Pancreas (tissue), 10 donors: ENCODE results near the gene TBC1D32. TPM values are rescaled to one million over a fixed set of nuclear protein-coding genes. Genes with fewer than 3 reads are reported as not detected.

Experiments
- ATAC-seq, 4 donors: fragments of 200-7000 bp; cut with Tn5 transposase; one replicate each; pipeline versions ENCODE4 v1.8.0 to v1.9.1; 2020; ENCODE audit warnings: mild to moderate bottlenecking in 4 of 4, moderate library complexity in 4 of 4
- DNase-seq, 6 donors: peaks; one replicate each; pipeline ENCODE4 v3.0.0-alpha.2; 2020
- FAIRE-seq: peaks from 2 replicates; lab custom pipeline; 2012; peaks lifted over from hg19 to GRCh38; lab: Jason Lieb, UNC
- H3K27ac ChIP-seq, 4 donors: fragments of 200-600 bp; sonication (generic); 1 replicate in 3 of 4; 2 replicates in 1 of 4; pipeline versions ENCODE4 v1.5.0 to v1.8.0; 2020
- H3K27me3 ChIP-seq, 4 donors: fragments of 200-600 bp; one replicate each; pipeline ENCODE4 v1.8.0; 2021
- H3K36me3 ChIP-seq, 3 donors: fragments of 200-600 bp; sonication (generic) in 1 of 3; one replicate each; pipeline versions ENCODE4 v1.5.0 to v1.8.0; 2020 to 2021
- H3K4me1 ChIP-seq, 3 donors: fragments of 200-600 bp; one replicate each; pipeline ENCODE4 v1.8.0; 2021
- H3K4me3 ChIP-seq, 4 donors: fragments of 200-600 bp; sonication (generic) in 2 of 4; one replicate each; pipeline versions ENCODE4 v1.5.0 to v1.8.0; 2020 to 2021
- H3K9me3 ChIP-seq, 4 donors: fragments of 200-600 bp; one replicate each; pipeline ENCODE4 v1.8.0; 2021
- WGBS, 2 donors: extraction: QIAGEN DNeasy Blood & Tissue Kit; methylation state at CpG; one replicate each; pipeline ENCODE4 v1.1.7; 2013; 5-methylcytosine and 5-hydroxymethylcytosine counted together
- intact Hi-C, 3 donors: fragments of 100-400 bp; cut with DNase I; formaldehyde crosslinking; loops; one replicate each; pipeline versions ENCODE4 v1.11.1 to v1.14.2; 2022
- polyA plus RNA-seq, 2 donors: library from polyadenylated mRNA; stranded (reverse); fragments of 200-250 nt; gene quantifications; one replicate each; pipeline ENCODE4 v1.2.3, GENCODE V29; 2013
- total RNA-seq, 6 donors: library from RNA; stranded (reverse); fragmentation: NEBNext Ultra II Directional in 4 of 6; extraction: Animal tissue kit (Norgen Biotek cat#: 25700) in 4 of 6; gene quantifications; one replicate each; pipeline versions ENCODE4 v1.2.1 to v1.2.4, GENCODE V29; 2021 to 2023
- TF ChIP-seq, protein P1 (sequence below), 4 donors: fragments of 200-600 bp; sonication (generic) in 3 of 4; IDR thresholded peaks; one replicate each; pipeline versions ENCODE4 v1.5.0 to v1.8.0; 2021; ENCODE audit warnings: antibody characterized with exemption in 4 of 4
- donor health status: healthy with polysubstance abuse.
- donor health status: DM: no; HTN: no; CAD: no; lungs with moderate emphysema.
- donor health status: DM: no; HTN: no; CAD: no.
- donor health status: control.
- donor health status: control.
- donor health status: Bipolar disorder and iron deficiency.
- donor health status: DM: yes; HTN: yes; CAD: no.
- donor health status: DM: no; HTN: no; CAD: no.
- donor health status: DM: no; HTN: no; CAD: no.
- donor health status: DM: yes; HTN: yes; CAD: no.

The TBC1D32 gene
- total and polyA plus RNA-seq, 8 donors, result 1.1 to 6.3 (median 3.4) TPM

DNA sequence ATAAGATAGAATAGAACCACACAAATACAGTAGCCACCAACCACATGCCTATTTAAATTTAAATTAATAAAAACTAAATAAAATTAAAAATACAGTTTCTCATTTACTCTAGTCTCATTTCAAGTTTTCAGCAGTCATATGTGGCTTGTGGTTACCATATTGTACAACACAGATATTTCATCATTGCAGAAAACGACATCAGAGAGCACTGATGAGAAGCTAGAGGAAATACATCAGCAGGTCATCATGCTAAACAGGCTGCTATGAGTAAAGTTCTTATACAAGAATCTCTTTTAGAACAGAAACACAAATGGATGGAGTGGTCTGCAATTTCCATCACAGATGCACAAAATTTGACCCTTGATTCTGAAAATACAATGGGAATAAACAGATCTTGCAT, 36.6 kb downstream of the TBC1D32 start:
- intact Hi-C loops, result no loop called here
- ATAC-seq, result no peak
- H3K4me1 ChIP-seq, result peaks cover 0 to 6% (median 0%) of the 10 kb centered on the region in 3 donors
- 85 to 92% methylated on average over 1 of the region's 1 CpG for WGBS, 2 donors
- H3K27ac ChIP-seq, result no peak overlapping the region
- no peaks in the 10 kb centered on the region for H3K27me3 ChIP-seq
- H3K36me3 ChIP-seq, result no peaks in the 10 kb centered on the region
- DNase-seq, result no peak
- no peak for FAIRE-seq
- H3K4me3 ChIP-seq, result no peak overlapping the region
- TF ChIP-seq, protein P1, sequence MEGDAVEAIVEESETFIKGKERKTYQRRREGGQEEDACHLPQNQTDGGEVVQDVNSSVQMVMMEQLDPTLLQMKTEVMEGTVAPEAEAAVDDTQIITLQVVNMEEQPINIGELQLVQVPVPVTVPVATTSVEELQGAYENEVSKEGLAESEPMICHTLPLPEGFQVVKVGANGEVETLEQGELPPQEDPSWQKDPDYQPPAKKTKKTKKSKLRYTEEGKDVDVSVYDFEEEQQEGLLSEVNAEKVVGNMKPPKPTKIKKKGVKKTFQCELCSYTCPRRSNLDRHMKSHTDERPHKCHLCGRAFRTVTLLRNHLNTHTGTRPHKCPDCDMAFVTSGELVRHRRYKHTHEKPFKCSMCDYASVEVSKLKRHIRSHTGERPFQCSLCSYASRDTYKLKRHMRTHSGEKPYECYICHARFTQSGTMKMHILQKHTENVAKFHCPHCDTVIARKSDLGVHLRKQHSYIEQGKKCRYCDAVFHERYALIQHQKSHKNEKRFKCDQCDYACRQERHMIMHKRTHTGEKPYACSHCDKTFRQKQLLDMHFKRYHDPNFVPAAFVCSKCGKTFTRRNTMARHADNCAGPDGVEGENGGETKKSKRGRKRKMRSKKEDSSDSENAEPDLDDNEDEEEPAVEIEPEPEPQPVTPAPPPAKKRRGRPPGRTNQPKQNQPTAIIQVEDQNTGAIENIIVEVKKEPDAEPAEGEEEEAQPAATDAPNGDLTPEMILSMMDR (IDR thresholded peaks at IDR 0.05), result no peak
- no peaks in the 10 kb centered on the region for H3K9me3 ChIP-seq

DNA sequence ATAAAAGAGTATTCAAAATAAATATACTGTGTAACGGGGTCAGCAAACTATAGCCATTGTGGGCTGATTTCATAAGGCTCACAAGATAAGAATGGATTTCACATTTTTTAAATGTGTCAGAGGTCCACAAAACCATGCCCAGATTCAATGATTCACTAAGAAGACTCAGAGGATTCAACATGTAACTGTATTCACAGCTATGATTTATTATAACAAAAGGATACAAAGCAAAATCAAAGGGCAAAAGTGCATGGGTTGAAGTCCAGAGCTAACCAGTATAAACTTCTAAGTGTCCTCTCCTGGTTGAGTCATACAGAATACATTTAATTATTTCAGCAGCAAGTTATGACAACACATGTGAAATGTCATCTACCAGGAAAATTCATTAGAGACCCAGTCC, 49.2 kb downstream of the TBC1D32 start:
- DNase-seq, result no peak

DNA sequence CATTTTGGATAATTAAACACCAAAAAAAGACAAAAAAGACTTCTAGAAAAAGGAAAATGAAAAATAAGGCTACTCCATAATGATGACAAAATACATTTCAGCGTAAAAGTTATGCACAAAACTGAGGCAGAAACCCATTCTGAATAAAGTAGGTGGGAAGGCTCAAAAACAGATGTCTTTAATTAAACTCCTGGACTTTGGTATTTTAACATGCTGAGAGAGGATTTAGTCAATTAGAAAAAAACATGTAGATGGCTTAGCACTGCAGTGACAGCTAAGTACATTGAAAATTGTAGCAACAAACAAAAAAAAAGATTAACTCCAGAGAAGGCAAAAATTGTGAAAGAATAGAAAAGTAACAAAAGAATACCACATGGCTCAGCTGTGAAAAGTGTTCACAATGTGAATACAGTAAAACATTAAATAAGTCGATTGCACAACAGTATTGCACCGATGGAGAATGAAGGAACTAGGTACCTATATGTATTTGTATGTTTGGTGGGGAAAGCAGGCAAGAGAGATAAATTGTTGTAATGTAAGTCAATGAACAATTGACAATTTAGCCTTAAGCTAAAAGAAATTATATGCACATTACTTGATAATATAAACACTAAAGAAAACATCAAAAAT, 59.5 kb downstream of the TBC1D32 start:
- DNase-seq (no peak), ATAC-seq (no peak), FAIRE-seq (no peak)
- Histone ChIP-seq H3K4me1 (no peaks in the 10 kb centered on the region), H3K9me3 (no peaks in the 10 kb centered on the region), H3K27me3 (no peaks in the 10 kb centered on the region), H3K27ac (no peak overlapping the region), H3K36me3 (no peaks in the 10 kb centered on the region), H3K4me3 (no peak overlapping the region)
- intact Hi-C loops, result no loop called here
- TF ChIP-seq, protein P1 (IDR thresholded peaks at IDR 0.05), result no peak
- 82 to 93% methylated on average over 3 of the region's 3 CpGs for WGBS, 2 donors

More for the DNA sequence above, 49.2 kb downstream of the TBC1D32 start:
- H3K9me3 ChIP-seq, result no peaks in the 10 kb centered on the region
- intact Hi-C loops, result no loop called here
- no peak overlapping the region for H3K27ac ChIP-seq
- FAIRE-seq, result no peak
- H3K36me3 ChIP-seq, result no peaks in the 10 kb centered on the region
- no peaks in the 10 kb centered on the region for H3K4me1 ChIP-seq
- no peak for ATAC-seq
- TF ChIP-seq, protein P1 (IDR thresholded peaks at IDR 0.05), result no peak
- no peak overlapping the region for H3K4me3 ChIP-seq
- WGBS, 2 donors, result 95 to 100% methylated on average over 1 of the region's 1 CpG
- H3K27me3 ChIP-seq, result no peaks in the 10 kb centered on the region

DNA sequence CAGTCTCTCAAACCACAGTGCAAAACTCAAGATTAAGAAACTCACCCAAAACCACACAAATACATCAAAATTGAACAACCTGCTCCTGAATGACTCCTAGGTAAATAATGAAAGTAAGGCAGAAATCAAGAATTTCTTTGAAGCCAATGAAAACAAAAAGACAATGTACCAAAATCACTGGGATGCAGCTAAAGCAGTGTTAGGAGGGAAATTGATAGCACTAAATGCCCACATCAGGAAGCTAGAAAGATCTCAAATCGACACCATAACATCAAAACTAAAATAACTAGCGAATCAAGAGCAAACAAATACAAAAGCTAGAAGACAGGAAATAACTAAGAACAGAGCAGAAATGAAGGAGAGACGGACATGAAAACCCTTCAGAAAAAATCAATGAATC, 70.5 kb downstream of the TBC1D32 start:
- no peaks in the 10 kb centered on the region for H3K36me3 ChIP-seq
- H3K9me3 ChIP-seq, result no peaks in the 10 kb centered on the region
- H3K27me3 ChIP-seq, result no peaks in the 10 kb centered on the region
- ATAC-seq, result no peak
- intact Hi-C loops, result no loop called here
- WGBS, 2 donors, result 93 to 96% methylated on average over 3 of the region's 3 CpGs
- H3K4me1 ChIP-seq, result no peaks in the 10 kb centered on the region
- TF ChIP-seq, protein P1 (IDR thresholded peaks at IDR 0.05), result no peak
- no peak overlapping the region for H3K4me3 ChIP-seq
- FAIRE-seq, result no peak
- no peak overlapping the region for H3K27ac ChIP-seq
- no peak for DNase-seq

DNA sequence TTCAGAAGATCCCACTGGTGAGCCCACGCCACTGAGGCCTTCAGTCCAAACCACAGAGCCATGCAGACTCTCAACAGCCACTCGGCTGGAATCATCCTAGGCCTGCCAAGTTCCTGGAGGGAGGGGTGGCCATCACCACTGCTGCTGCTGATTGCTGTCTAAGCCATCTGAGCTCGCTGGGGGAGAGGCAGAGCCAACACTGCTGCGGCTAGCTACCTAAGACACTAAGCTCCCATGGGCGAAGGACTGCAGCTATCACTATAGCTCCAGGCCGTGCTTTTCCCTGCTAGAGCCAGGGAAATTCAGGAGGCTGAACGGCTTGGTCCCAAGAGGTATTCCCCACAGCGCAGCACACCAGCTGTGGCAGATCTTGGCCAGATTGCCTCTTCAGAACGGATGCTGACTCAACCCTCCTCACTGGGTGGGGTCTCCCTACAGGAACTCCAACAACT, 73.6 kb downstream of the TBC1D32 start:
- TF ChIP-seq, protein P1 (IDR thresholded peaks at IDR 0.05), result no peak
- 88 to 89% methylated on average over 9 of the region's 9 CpGs for WGBS, 2 donors
- peak in 1 of 6 donors; percentile 39 for DNase-seq
- intact Hi-C loops, result no loop called here
- no peaks in the 10 kb centered on the region for H3K36me3 ChIP-seq
- no peaks in the 10 kb centered on the region for H3K9me3 ChIP-seq
- no peaks in the 10 kb centered on the region for H3K27me3 ChIP-seq
- no peak for FAIRE-seq
- H3K4me1 ChIP-seq, result no peaks in the 10 kb centered on the region
- no peak overlapping the region for H3K27ac ChIP-seq
- H3K4me3 ChIP-seq, result no peak overlapping the region
- ATAC-seq, result peak in 1 of 4 donors; percentile 14
